DOHH2 (cell line): ENCODE results near the gene IFT25.

Experiments
- H3F3A ChIP-seq: fragments of 200-600 bp; sonication (generic), shearing (Covaris generic); 2 replicates; pipeline ENCODE4 v1.6.0; 2016; ENCODE audit warnings: antibody characterized with exemption, mild to moderate bottlenecking; ENCODE audit not compliant: control insufficient read depth, insufficient read depth
- H3K27ac ChIP-seq: fragments of 200-600 bp; sonication (generic); 2 replicates; pipeline ENCODE4 v1.5.1; 2014; ENCODE audit warnings: low read depth, mild to moderate bottlenecking, low read length, moderate library complexity
- H3K27me3 ChIP-seq: fragments of 200-600 bp; sonication (generic); 2 replicates; pipeline ENCODE4 v1.6.1; 2014; ENCODE audit warnings: mild to moderate bottlenecking, low read length, mixed read lengths; ENCODE audit not compliant: control insufficient read depth
- H3K36me3 ChIP-seq: fragments of 200-600 bp; sonication (generic); 2 replicates; pipeline ENCODE4 v1.6.1; 2014; ENCODE audit warnings: mild to moderate bottlenecking, low read length, moderate library complexity, mixed read lengths; ENCODE audit not compliant: control insufficient read depth
- H3K4me1 ChIP-seq: fragments of 200-600 bp; sonication (generic); 2 replicates; pipeline ENCODE4 v1.6.1; 2014; ENCODE audit warnings: mild to moderate bottlenecking, low read length, mixed read lengths; ENCODE audit not compliant: control insufficient read depth
- H3K4me2 ChIP-seq: fragments of 200-600 bp; sonication (generic); 2 replicates; pipeline ENCODE4 v1.6.0; 2014; ENCODE audit warnings: mild to moderate bottlenecking, low read length, moderate library complexity
- H3K4me3 ChIP-seq: fragments of 200-600 bp; sonication (generic); 2 replicates; pipeline ENCODE4 v1.5.1; 2014; ENCODE audit warnings: mild to moderate bottlenecking, low read length, mixed read lengths
- H3K79me2 ChIP-seq: fragments of 200-600 bp; sonication (generic); 2 replicates; pipeline ENCODE4 v1.6.1; 2014; ENCODE audit warnings: mild to moderate bottlenecking, low read length, mixed read lengths; ENCODE audit not compliant: control insufficient read depth
- H3K9me2 ChIP-seq: fragments of 200-600 bp; sonication (generic); replicated peaks from 2 replicates; pipeline ENCODE4 v1.6.1; 2014; ENCODE audit warnings: mild to moderate bottlenecking, low read length, mixed read lengths; ENCODE audit not compliant: control insufficient read depth
- H3K9me3 ChIP-seq: fragments of 200-600 bp; sonication (generic); 2 replicates; pipeline ENCODE4 v1.6.1; 2014; ENCODE audit warnings: antibody characterized with exemption, low read length, mixed read lengths; ENCODE audit not compliant: control insufficient read depth, insufficient read depth
- H4K20me1 ChIP-seq: fragments of 200-600 bp; sonication (generic); 2 replicates; pipeline ENCODE4 v1.6.0; 2014; ENCODE audit warnings: low read depth, mild to moderate bottlenecking, antibody characterized with exemption, low read length, moderate library complexity; ENCODE audit not compliant: control insufficient read depth, insufficient read depth
- EZH2phosphoT487 ChIP-seq: fragments of 200-600 bp; sonication (generic); IDR thresholded peaks from 2 replicates; pipeline ENCODE4 v1.6.1; 2017; ENCODE audit warnings: borderline replicate concordance, mild to moderate bottlenecking, antibody characterized with exemption, low read length, moderate library complexity, mixed read lengths
- TF ChIP-seq, protein P1 (sequence below): fragments of 200-600 bp; sonication (generic); IDR thresholded peaks from one replicate; pipeline ENCODE4 v1.5.1; 2014; ENCODE audit warnings: antibody characterized with exemption, mild to moderate bottlenecking, low read depth, low read length; ENCODE audit not compliant: poor library complexity, severe bottlenecking

IFT25 gene

DNA sequence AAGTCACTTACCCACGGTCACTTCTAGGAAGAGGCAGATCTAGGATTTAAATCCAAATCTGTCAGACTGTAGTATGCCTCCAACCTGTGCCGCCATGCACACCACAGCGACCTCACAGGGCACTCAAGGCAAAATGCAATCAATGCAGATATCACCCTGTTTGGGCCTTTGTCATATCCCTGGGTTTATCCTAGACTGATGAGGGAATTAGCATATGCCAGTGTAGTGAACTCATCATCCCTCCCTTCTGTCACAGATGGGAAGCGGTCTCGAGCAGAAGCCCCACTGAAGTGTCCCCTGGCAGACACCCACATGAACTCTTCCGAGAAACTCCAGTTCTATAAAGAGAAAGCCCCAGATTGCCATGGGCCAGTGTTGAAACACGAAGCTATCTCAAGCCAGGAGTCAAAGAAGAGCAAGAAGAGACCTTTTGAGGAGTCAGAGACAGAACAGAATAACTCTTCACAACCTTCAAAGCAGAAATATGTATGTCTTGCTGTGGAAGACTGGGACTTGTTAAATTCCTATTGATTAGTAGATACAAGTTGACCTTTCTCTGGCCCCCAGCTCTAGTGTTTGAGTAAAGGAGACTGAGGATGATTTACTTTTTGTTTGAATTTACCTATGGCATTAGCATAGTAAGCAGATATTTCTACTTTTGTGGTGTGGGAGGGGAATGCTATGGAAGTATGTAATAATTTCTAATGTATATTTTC lies 22.1 kb upstream of the IFT25 start:
- Histone ChIP-seq H3K4me1 (no peaks in the 10 kb centered on the region), H3K36me3 (peaks cover 48% of the 10 kb centered on the region), H3K27ac (no peak overlapping the region), H3K9me3 (no peaks in the 10 kb centered on the region), H3K27me3 (no peaks in the 10 kb centered on the region), H3K9me2 (no peaks in the 10 kb centered on the region), H3K4me2 (no peak overlapping the region), H3K4me3 (no peak overlapping the region), H3F3A (no peaks in the 10 kb centered on the region), H4K20me1 (no peaks in the 10 kb centered on the region), H3K79me2 (no peaks in the 10 kb centered on the region)
- TF ChIP-seq EZH2phosphoT487: no peak
- TF ChIP-seq, protein P1, sequence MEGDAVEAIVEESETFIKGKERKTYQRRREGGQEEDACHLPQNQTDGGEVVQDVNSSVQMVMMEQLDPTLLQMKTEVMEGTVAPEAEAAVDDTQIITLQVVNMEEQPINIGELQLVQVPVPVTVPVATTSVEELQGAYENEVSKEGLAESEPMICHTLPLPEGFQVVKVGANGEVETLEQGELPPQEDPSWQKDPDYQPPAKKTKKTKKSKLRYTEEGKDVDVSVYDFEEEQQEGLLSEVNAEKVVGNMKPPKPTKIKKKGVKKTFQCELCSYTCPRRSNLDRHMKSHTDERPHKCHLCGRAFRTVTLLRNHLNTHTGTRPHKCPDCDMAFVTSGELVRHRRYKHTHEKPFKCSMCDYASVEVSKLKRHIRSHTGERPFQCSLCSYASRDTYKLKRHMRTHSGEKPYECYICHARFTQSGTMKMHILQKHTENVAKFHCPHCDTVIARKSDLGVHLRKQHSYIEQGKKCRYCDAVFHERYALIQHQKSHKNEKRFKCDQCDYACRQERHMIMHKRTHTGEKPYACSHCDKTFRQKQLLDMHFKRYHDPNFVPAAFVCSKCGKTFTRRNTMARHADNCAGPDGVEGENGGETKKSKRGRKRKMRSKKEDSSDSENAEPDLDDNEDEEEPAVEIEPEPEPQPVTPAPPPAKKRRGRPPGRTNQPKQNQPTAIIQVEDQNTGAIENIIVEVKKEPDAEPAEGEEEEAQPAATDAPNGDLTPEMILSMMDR: no peak

DNA sequence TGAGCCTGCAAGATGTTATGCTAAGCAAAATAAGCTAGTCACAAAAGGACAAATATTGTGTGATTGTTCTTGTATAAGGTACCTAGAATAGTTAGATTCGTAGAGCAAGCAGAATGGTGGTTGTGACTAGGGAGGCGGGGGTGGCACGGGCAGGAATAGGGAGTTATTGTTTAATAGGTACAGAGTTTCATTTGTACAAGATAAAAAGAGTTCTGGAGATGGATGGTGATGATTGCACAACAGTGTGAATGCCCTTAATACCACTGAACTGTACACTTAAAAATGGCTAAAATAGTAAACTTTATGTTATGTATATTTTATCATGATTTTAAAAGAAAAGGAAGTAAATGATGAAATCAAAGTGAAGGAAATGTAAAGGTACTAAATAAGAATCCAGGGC lies 21.3 kb upstream of the IFT25 start:
- H3K27ac ChIP-seq: no peak overlapping the region
- no peaks in the 10 kb centered on the region for H3K27me3 ChIP-seq
- no peaks in the 10 kb centered on the region for H3F3A ChIP-seq
- H3K9me3 ChIP-seq: no peaks in the 10 kb centered on the region
- no peaks in the 10 kb centered on the region for H3K9me2 ChIP-seq
- peaks cover 56% of the 10 kb centered on the region for H3K36me3 ChIP-seq
- no peaks in the 10 kb centered on the region for H3K79me2 ChIP-seq
- H3K4me2 ChIP-seq: no peak overlapping the region
- H3K4me1 ChIP-seq: no peaks in the 10 kb centered on the region
- no peaks in the 10 kb centered on the region for H4K20me1 ChIP-seq
- TF ChIP-seq EZH2phosphoT487: no peak
- TF ChIP-seq, protein P1: no peak
- no peak overlapping the region for H3K4me3 ChIP-seq

- no peaks in the 10 kb centered on the region for H3F3A ChIP-seq
- no peak overlapping the region for H3K4me3 ChIP-seq
- no peak overlapping the region for H3K27ac ChIP-seq
- peaks cover 72% of the 10 kb centered on the region for H3K36me3 ChIP-seq
- no peaks in the 10 kb centered on the region for H3K4me1 ChIP-seq
- H3K9me2 ChIP-seq: no peaks in the 10 kb centered on the region
- no peaks in the 10 kb centered on the region for H3K79me2 ChIP-seq
- TF ChIP-seq EZH2phosphoT487: no peak
- TF ChIP-seq, protein P1: no peak
- no peaks in the 10 kb centered on the region for H3K9me3 ChIP-seq
- no peak overlapping the region for H3K4me2 ChIP-seq
- H3K27me3 ChIP-seq: no peaks in the 10 kb centered on the region
- no peaks in the 10 kb centered on the region for H4K20me1 ChIP-seq
Observed at GRCh38 chr1:53964109-53964508, 18.6 kb upstream of the IFT25 start.
